A549 (cell line): ENCODE measurements around the gene COL15A1.

ENCODE experiments used
- BHLHE40 ChIP-seq: IDR thresholded peaks from 2 replicates; pipeline ENCODE4 v1.6.1; 2012; ENCODE audit warnings: low read depth, low read length, inconsistent platforms
- CBX2 ChIP-seq: fragments of 200-600 bp; sonication (generic); IDR thresholded peaks from 2 replicates; pipeline ENCODE4 v1.6.1; 2016; ENCODE audit warnings: low read depth, mild to moderate bottlenecking, borderline replicate concordance
- CEBPB ChIP-seq, 2 experiments: fragments of >200 bp in 1 of 2; sonication (Bioruptor Twin) in 1 of 2; formaldehyde crosslinking in 1 of 2; IDR thresholded peaks; 2 replicates each; pipeline ENCODE4 v1.6.1; 2012 to 2016
- CTCF ChIP-seq: fragments of >200 bp; sonication (Bioruptor Twin); formaldehyde crosslinking; IDR thresholded peaks from 3 replicates; pipeline ENCODE4 v1.5.1; 2016
- E2F6 ChIP-seq: IDR thresholded peaks from 2 replicates; pipeline ENCODE4 v1.6.1; 2012; ENCODE audit warnings: low read depth, borderline replicate concordance
- GATA3 ChIP-seq: IDR thresholded peaks from 2 replicates; pipeline ENCODE4 v1.6.1; 2012; ENCODE audit warnings: borderline replicate concordance
- HDAC2 ChIP-seq: fragments of 200-600 bp; sonication (generic); IDR thresholded peaks from 2 replicates; pipeline ENCODE4 v1.6.1; 2016
- MAZ ChIP-seq: fragments of 150-350 bp; IDR thresholded peaks from 2 replicates; pipeline ENCODE4 v1.6.1; 2014; ENCODE audit warnings: antibody characterized with exemption, low read depth, low read length, borderline replicate concordance
- POLR2A ChIP-seq: IDR thresholded peaks from 2 replicates; pipeline ENCODE4 v1.6.1; 2012; ENCODE audit warnings: mild to moderate bottlenecking, low read length
- RAD21 ChIP-seq, 2 experiments: fragments of >200 bp in 1 of 2; sonication (Bioruptor Twin) in 1 of 2; formaldehyde crosslinking in 1 of 2; IDR thresholded peaks in 1 of 2; conservative IDR thresholded peaks in 1 of 2; 2 replicates in 1 of 2; 3 replicates in 1 of 2; pipeline ENCODE4 v1.6.1; 2012 to 2018; ENCODE audit warnings: inconsistent platforms in 1 of 2
- SMC3 ChIP-seq: fragments of >200 bp; sonication (Bioruptor Twin); formaldehyde crosslinking; IDR thresholded peaks from 3 replicates; pipeline ENCODE4 v1.6.1; 2018; ENCODE audit warnings: inconsistent platforms

- TF ChIP-seq MAZ (no peak), CTCF (no peak), GATA3 (no peak), POLR2A (no peak), HDAC2 (no peak), CEBPB (IDR thresholded peaks at IDR 0.05) (no peak), CBX2 (no peak), BHLHE40 (no peak), E2F6 (no peak), RAD21 (conservative IDR thresholded peaks at IDR 0.05 in 1 of 2, IDR thresholded peaks at IDR 0.05 in 1 of 2) (no peak), SMC3 (no peak)
These were observed 142.5 kb downstream of the COL15A1 start for GRCh38 chr9:99085949-99086948.
